Esophagus muscularis mucosa (tissue), 3 donors: ENCODE measurements around the gene FAM120B.

Experiments
- CTCF ChIP-seq, 3 experiments: fragments of 200-600 bp in 2 of 3; fragments of 450-650 bp in 1 of 3; sonication (generic) in 2 of 3; IDR thresholded peaks; one replicate each; pipeline ENCODE4 v1.5.1; 2017 to 2019; ENCODE audit warnings: antibody characterized with exemption in 3 of 3, mild to moderate bottlenecking in 2 of 3, moderate library complexity in 1 of 3
- POLR2A ChIP-seq: fragments of 450-650 bp; IDR thresholded peaks from one replicate; pipeline ENCODE4 v1.6.1; 2017; ENCODE audit warnings: antibody characterized with exemption, moderate library complexity, mild to moderate bottlenecking, low read depth

GRCh38 chr6:170445971-170446370 lies 139.4 kb downstream of the FAM120B start:
- no peak for TF ChIP-seq CTCF (IDR thresholded peaks at IDR 0.05)
- no peak for TF ChIP-seq POLR2A
